ENCODE data around the gene DNAJB12.

The DNAJB12 gene

GRCh38 chr10:72330069-72330426 lies 24.7 kb downstream of the DNAJB12 start:
- Histone ChIP-seq H3K4me3 (ENCODE audit: low read length) (no peak overlapping the region), H3K4me1 (ENCODE audit: low read length) (peaks cover 16% of the 10 kb centered on the region), H3K4me2 (ENCODE audit: low read depth, low read length) (no peak overlapping the region), H3K79me2 (ENCODE audit: low read length) (no peaks in the 10 kb centered on the region), H3K9me3 (replicated peaks; ENCODE audit: insufficient read depth, low read length) (no peaks in the 10 kb centered on the region), H2AFZ (ENCODE audit: low read length) (no peak overlapping the region), H3K27me3 (replicated peaks; ENCODE audit: insufficient read depth, low read length) (no peaks in the 10 kb centered on the region), H3K36me3 (replicated peaks; ENCODE audit: insufficient read depth, low read length) (no peaks in the 10 kb centered on the region), H3K9me2 (replicated peaks; ENCODE audit: insufficient read depth, low read length) (no peaks in the 10 kb centered on the region), H3K27ac (ENCODE audit: low read length) (no peak overlapping the region), H3K9ac (ENCODE audit: low read length) (no peak overlapping the region), H4K20me1 (ENCODE audit: insufficient read depth, low read length) (no peaks in the 10 kb centered on the region), H3F3A (ENCODE audit: insufficient read depth, low read length) (peaks cover under 1% of the 10 kb centered on the region)
- TF ChIP-seq, protein P1, sequence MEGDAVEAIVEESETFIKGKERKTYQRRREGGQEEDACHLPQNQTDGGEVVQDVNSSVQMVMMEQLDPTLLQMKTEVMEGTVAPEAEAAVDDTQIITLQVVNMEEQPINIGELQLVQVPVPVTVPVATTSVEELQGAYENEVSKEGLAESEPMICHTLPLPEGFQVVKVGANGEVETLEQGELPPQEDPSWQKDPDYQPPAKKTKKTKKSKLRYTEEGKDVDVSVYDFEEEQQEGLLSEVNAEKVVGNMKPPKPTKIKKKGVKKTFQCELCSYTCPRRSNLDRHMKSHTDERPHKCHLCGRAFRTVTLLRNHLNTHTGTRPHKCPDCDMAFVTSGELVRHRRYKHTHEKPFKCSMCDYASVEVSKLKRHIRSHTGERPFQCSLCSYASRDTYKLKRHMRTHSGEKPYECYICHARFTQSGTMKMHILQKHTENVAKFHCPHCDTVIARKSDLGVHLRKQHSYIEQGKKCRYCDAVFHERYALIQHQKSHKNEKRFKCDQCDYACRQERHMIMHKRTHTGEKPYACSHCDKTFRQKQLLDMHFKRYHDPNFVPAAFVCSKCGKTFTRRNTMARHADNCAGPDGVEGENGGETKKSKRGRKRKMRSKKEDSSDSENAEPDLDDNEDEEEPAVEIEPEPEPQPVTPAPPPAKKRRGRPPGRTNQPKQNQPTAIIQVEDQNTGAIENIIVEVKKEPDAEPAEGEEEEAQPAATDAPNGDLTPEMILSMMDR (IDR thresholded peaks at IDR 0.05; ENCODE audit: low read length) = no peak
- TF ChIP-seq EZH2phosphoT487 (IDR thresholded peaks at IDR 0.05; ENCODE audit: low read length) (no peak), EZH2 (optimal IDR thresholded peaks at IDR 0.05; ENCODE audit: low read depth, low read length) (no peak)
- no peak for DNase-seq

DNA sequence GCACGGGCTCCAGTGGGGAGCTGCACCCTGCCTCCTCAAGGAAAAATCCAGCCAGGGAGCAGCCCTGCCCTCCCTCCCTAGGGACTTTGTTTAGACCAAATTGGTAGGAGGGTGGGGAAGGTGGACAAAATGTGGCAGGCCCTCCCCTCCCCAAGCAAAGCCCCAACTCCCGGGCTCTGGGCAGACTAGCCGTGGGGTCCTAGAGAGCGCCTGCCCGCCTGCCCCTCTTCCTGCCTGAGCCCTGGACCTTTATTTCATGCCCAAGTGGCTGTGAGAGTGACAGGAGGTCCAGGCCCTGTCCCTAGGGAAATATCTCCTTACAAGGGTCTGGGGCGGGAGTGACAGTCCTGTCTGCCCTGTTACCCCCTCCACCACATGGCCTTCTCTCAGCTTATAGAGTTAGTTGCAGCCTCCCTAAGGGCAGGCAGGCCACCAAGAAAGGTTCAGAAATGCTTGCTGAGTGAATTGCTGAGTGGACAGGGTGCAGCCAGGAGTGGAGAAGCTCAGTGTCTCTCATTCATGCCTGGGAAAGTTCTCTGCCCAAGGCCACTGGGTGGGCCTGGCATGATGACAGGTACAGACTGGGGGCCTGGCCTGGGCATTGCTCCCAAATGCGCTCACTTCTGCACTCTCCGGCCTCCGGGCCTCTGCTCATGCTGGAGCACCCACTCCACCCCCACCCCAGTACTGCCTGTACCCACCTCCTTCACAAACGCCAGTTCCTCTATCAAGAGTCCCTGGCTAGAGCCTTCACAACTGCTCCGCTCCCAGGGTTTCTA lies 25.2 kb downstream of the DNAJB12 start:
- H3K27ac ChIP-seq (ENCODE audit: low read length) = no peak overlapping the region
- no peak for TF ChIP-seq EZH2phosphoT487 (IDR thresholded peaks at IDR 0.05; ENCODE audit: low read length)
- TF ChIP-seq, protein P1 (IDR thresholded peaks at IDR 0.05; ENCODE audit: low read length) = no peak
- no peak for TF ChIP-seq EZH2 (optimal IDR thresholded peaks at IDR 0.05; ENCODE audit: low read depth, low read length)
- no peak overlapping the region for H3K4me2 ChIP-seq (ENCODE audit: low read depth, low read length)

GRCh38 chr10:72328829-72329204 lies 25.9 kb downstream of the DNAJB12 start:
- no peak for DNase-seq
- Histone ChIP-seq H3K4me1 (ENCODE audit: low read length) (peaks cover 7% of the 10 kb centered on the region), H3K27me3 (replicated peaks; ENCODE audit: insufficient read depth, low read length) (no peaks in the 10 kb centered on the region), H3K9ac (ENCODE audit: low read length) (no peak overlapping the region), H3K27ac (ENCODE audit: low read length) (no peak overlapping the region), H4K20me1 (ENCODE audit: insufficient read depth, low read length) (no peaks in the 10 kb centered on the region), H3K4me3 (ENCODE audit: low read length) (no peak overlapping the region), H3K36me3 (replicated peaks; ENCODE audit: insufficient read depth, low read length) (no peaks in the 10 kb centered on the region), H2AFZ (ENCODE audit: low read length) (no peak overlapping the region), H3K4me2 (ENCODE audit: low read depth, low read length) (no peak overlapping the region), H3K9me2 (replicated peaks; ENCODE audit: insufficient read depth, low read length) (no peaks in the 10 kb centered on the region), H3K79me2 (ENCODE audit: low read length) (no peaks in the 10 kb centered on the region), H3F3A (ENCODE audit: insufficient read depth, low read length) (no peaks in the 10 kb centered on the region), H3K9me3 (replicated peaks; ENCODE audit: insufficient read depth, low read length) (no peaks in the 10 kb centered on the region)
- TF ChIP-seq EZH2phosphoT487 (IDR thresholded peaks at IDR 0.05; ENCODE audit: low read length) (no peak), EZH2 (optimal IDR thresholded peaks at IDR 0.05; ENCODE audit: low read depth, low read length) (no peak)
- TF ChIP-seq, protein P1 (IDR thresholded peaks at IDR 0.05; ENCODE audit: low read length) = no peak

More for the DNA sequence above, 25.2 kb downstream of the DNAJB12 start:
- Histone ChIP-seq H3K4me1 (ENCODE audit: low read length) (peaks cover 13% of the 10 kb centered on the region), H3K9me2 (replicated peaks; ENCODE audit: insufficient read depth, low read length) (no peaks in the 10 kb centered on the region), H3K79me2 (ENCODE audit: low read length) (no peaks in the 10 kb centered on the region), H3K4me3 (ENCODE audit: low read length) (no peak overlapping the region), H3F3A (ENCODE audit: insufficient read depth, low read length) (no peaks in the 10 kb centered on the region), H4K20me1 (ENCODE audit: insufficient read depth, low read length) (no peaks in the 10 kb centered on the region), H3K36me3 (replicated peaks; ENCODE audit: insufficient read depth, low read length) (no peaks in the 10 kb centered on the region), H3K9ac (ENCODE audit: low read length) (no peak overlapping the region), H3K27me3 (replicated peaks; ENCODE audit: insufficient read depth, low read length) (no peaks in the 10 kb centered on the region), H2AFZ (ENCODE audit: low read length) (no peak overlapping the region), H3K9me3 (replicated peaks; ENCODE audit: insufficient read depth, low read length) (no peaks in the 10 kb centered on the region)
- no peak for DNase-seq

Data from MM.1S (cell line).